WI38 (cell line): ENCODE results near the gene PABPN1L.

Experiments used
- H3K4me3 ChIP-seq: 2 replicates; pipeline ENCODE4 v1.5.1; 2011; ENCODE audit warnings: low read depth, mild to moderate bottlenecking, control low read depth, low read length
- CTCF ChIP-seq: IDR thresholded peaks from 2 replicates; pipeline ENCODE4 v1.5.1; 2012; ENCODE audit warnings: low read depth, mild to moderate bottlenecking, control low read depth, low read length

PABPN1L gene

GRCh38 chr16:88837806-88838205, 28.7 kb downstream of the PABPN1L start:
- H3K4me3 ChIP-seq: no peak overlapping the region
- TF ChIP-seq CTCF: no peak

GRCh38 chr16:88836791-88837190, 29.7 kb downstream of the PABPN1L start:
- H3K4me3 ChIP-seq: no peak overlapping the region
- no peak for TF ChIP-seq CTCF

GRCh38 chr16:88835818-88836217, 30.6 kb downstream of the PABPN1L start:
- TF ChIP-seq CTCF: no peak
- H3K4me3 ChIP-seq: no peak overlapping the region

GRCh38 chr16:88835383-88835782, 31.1 kb downstream of the PABPN1L start:
- no peak overlapping the region for H3K4me3 ChIP-seq
- TF ChIP-seq CTCF: no peak

GRCh38 chr16:88834670-88835069, 31.8 kb downstream of the PABPN1L start:
- no peak for TF ChIP-seq CTCF
- no peak overlapping the region for H3K4me3 ChIP-seq

- H3K4me3 ChIP-seq: no peak overlapping the region
- no peak for TF ChIP-seq CTCF
Measured at GRCh38 chr16:88833086-88833485, 33.4 kb downstream of the PABPN1L start.

- H3K4me3 ChIP-seq: no peak overlapping the region
- TF ChIP-seq CTCF: no peak
Measured at GRCh38 chr16:88831838-88832237, 34.6 kb downstream of the PABPN1L start.

- no peak overlapping the region for H3K4me3 ChIP-seq
- no peak for TF ChIP-seq CTCF
Measured at GRCh38 chr16:88830783-88831182, 35.7 kb downstream of the PABPN1L start.
